GM19328 (cell line): ENCODE results near the gene ZNF524.

Source experiments
- ATAC-seq: cut with Tn5 transposase; IDR thresholded peaks from one replicate; pipeline ENCODE4 v1.9.1; 2021; ENCODE audit warnings: mild to moderate bottlenecking, moderate library complexity; ENCODE audit not compliant: unreplicated experiment

Gene ZNF524

DNA sequence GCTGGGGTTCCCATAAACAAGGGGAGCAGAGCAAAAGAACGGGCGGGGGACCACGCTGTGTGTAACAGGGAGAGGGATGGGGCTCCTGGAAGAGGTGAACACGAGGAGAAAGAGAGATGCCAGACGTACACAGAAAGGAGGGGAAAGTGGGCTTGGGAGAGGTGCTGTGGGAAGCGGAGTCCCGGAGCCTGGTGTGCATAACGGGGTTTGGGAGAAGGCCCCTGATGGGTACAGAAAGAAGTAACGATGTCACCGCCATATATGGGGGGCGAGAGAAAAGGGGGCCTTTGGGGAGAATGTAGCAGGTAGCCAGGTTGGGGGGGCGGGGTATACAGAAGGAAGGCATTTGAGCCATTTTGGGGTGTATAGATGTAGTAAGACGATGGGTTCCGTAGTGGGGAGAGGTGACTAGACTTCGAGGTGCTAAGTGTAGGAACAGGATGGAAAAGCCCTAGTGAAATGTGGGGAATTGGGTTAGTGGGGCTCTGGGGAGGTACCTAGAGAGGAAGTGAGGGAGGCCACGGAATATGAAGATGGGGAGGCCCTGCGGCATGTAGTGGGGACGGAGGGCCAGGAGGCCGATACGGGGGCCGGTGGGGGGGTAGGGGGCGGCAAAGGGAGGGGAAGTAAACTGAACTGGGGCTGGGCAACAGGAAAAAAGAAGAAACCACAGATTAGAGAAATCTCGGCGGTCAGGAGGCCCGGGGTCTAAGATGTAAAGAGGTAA is 41.5 kb downstream of the ZNF524 start:
- ATAC-seq: no peak

GRCh38 chr19:55642153-55643002 is 42.3 kb downstream of the ZNF524 start:
- no peak for ATAC-seq

DNA sequence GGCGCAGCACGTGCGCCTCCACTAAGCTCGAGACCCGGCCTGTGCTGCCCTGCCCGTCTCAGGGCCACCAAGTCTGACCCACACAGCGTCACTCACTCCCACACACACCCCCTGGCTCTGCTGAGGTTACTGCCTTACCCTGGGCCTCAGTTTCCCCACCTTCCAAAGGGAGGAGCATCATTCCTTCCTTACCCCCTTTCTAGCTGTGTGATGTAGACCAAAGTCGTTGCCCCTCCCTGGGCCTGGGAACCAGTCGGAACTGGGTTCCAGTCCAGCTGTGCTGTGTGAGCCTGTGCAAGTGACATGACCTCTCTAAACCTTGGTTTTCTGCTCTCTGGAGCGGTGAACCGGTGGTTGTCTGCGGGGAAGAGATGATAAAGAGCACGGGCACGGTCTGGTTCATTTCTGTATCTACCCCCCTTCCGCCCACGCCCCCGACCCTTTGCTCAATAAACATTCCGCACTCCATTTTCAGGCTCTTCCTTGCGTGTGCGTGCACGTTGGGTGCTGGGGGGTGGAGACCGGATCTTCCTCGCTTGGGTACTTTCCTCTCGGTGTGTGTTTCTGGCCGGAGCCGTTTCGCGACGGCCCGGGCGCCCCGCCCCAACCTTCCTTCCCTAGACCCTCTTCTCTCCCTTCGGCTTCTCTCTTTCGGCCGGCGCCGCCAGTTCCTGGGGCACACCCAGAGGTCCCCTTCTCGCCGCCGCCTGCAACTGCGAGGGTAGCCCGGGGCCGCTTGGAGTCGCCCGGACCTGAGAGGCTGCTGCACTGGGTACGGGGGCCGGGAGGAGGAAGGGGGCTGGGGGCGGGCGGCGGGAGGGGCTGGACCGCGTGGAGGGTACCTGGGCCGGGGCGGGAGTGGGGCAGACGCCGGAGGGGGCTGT is 43.2 kb downstream of the ZNF524 start, which contains the start of gene ZNF581:
TSS of gene ZNF581 (plus strand) at position 647 of the 884 bp plus-strand sequence. CDS start 923 bp downstream, outside the sequence.
- no peak for ATAC-seq

- no peak for ATAC-seq
Measured at GRCh38 chr19:55643887-55644176, 43.7 kb downstream of the ZNF524 start.

GRCh38 chr19:55644191-55644833 is 44.2 kb downstream of the ZNF524 start:
- no peak for ATAC-seq

DNA sequence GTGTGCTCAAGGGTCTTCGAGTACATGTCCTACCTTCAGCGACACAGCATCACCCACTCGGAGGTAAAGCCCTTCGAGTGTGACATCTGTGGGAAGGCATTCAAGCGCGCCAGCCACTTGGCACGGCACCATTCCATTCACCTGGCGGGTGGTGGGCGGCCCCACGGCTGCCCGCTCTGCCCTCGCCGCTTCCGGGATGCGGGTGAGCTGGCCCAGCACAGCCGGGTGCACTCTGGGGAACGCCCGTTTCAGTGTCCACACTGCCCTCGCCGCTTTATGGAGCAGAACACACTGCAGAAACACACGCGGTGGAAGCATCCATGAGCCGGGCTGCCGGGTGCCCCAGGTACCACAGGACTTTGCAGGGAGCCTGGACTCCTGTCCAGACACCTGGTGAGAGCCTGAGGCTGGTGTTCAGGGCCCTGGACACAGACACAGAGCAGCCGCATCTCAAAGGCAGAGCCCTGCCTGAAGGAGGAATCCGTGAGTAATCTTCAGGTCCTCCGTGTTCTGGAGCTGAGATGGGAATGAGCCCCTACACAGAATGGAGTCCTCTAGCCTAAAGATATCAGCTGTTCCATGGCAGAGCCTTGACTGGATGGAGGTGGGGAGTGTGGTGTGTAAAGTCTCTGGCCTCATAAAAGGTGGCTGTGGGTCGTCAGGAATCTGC is 44.9 kb downstream of the ZNF524 start:
- ATAC-seq: no peak

DNA sequence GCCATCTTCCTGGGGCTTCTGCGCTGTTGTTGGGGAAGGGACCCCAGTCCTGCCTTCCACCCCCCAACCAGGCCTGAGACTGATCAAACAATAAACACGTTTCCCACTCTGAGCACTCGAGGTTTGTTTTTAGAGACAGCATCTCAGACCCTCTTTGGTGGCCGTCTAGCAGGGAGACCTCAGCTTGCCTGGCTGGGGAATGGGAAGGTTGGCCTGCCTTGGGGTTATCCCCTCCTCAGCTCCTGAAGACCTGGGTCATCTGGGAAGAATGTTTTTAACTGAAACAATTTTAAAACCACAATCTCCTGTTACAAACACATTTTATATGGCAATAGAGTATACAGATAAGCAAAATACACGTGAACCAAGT is 45.4 kb downstream of the ZNF524 start:
- no peak for ATAC-seq

- ATAC-seq: no peak
Measured at GRCh38 chr19:55646889-55647731, 47.0 kb downstream of the ZNF524 start.

DNA sequence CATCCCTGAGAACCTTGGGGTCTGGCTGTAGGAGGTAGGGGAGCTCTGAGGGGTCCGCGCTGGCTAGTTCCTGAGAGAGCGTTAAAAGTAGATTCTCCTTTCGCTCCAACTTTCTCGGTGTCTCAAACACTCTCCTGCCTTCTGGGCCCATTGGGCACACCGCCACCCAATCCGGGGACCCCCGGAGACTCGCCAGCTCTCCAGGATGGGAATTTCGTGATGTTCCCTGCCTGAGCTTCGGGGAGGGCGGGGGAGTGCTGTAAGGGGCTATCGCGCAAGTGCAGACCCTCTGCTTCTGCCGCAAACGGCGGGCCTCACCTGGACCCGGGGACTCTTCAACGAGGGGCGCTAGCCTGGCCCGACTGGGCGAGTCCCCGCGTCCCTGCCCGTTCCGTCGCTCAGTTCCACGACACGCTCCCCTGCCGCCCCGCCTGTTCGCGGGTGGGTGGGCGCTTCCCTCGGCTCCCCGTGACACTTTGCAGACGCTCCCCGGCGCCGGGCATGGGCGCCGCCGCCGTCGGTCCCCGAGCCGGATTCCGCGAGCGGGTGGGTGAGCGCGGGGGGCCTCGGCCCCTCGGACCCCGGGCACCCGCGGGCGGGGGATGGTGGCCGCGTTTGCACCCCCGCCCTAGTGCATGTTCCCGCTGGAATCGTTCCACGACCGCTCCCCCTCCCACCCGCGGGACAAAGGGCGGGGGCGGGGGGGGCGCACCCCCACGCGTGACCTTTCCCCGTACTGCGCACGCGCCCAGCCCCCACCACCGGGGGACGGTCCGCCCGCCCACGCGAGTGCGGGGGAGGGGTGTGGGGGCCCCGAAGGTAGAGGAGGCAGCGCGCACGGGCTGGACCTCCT is 47.9 kb downstream of the ZNF524 start, which contains the start of gene CCDC106:
TSS of gene CCDC106 (plus strand) at position 481 of the 853 bp plus-strand sequence. CDS start 835 bp downstream, outside the sequence.
- ATAC-seq: no peak

- no peak for ATAC-seq
Measured at GRCh38 chr19:55648585-55649267, 48.6 kb downstream of the ZNF524 start.

DNA sequence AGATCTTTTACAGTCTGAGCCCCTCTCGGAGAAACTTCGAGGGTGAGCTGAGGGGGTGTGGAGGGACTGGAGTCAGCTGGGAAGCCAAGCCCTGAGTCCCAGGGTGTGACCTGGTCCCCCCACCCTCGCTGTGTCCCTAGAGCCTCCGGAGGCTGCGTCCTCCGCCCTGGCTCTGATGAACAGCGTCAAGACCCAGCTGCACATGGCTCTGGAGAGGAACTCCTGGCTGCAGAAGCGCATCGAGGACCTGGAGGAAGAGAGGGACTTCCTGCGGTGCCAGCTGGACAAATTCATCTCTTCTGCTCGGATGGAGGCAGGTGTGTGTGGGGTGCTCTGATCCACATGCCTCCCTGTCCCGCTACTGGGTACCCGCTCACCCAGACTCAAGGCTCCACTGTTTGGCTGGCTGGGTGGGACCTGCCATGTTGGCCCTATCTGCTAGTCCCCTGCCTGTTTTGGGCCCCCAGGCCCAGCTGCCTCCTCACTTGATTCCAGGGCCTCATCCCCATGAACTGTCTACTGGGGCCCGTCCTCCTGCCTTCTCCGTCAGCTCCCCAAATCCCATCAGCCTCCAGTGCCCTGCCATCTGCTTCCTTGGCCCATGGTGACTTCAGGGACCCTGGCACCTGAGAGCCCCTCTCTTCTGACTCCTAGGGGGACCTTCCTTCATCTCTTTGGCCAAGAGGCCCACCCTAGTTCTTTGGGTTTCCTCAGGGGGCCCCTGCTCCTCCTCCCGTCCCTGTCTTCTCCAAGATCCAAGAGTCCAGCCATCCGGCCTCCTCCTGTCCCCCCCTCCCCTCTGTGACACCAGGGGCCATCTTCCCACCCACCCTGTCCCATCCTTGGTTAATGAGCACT is 49.4 kb downstream of the ZNF524 start:
- no peak for ATAC-seq

DNA sequence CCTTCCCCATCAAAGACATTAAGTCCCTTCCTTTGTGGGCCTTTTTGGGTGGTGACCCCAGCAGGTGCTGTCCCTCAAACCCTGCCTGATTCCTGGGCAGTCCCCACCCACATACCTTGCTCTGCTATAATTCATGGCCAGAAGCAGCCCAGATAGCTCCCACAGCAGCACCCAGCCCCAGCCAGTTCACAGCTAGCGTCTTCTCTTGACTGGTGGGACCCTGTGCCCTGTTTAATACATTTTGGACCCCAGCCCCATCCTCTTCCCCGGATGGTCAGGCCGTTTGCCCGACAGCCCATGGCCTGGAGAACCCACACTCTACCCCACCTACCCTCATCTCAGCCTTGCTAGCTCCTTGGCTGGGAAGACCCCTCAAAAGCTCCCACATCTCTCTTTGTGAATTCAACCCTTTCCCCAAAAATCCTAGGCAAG is 50.1 kb downstream of the ZNF524 start:
- ATAC-seq: no peak

GRCh38 chr19:55650602-55651230 is 50.6 kb downstream of the ZNF524 start:
- no peak for ATAC-seq

DNA sequence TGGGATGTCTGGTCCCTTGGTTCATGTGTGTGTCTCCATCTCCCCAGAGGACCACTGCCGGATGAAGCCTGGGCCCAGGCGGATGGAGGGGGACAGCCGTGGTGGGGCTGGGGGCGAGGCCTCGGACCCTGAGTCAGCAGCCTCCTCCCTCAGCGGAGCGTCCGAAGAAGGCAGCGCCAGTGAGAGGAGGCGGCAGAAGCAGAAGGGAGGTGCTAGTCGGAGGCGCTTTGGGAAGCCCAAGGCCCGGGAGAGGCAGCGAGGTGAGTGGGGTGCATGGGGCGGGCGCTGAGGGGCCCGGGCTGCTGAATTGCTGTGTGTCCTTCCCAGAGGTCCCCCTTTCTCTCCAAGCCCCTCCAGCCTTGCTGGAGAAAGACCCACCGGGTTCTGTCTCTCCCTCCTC is 51.1 kb downstream of the ZNF524 start:
- ATAC-seq: no peak

GRCh38 chr19:55652311-55653128 is 52.4 kb downstream of the ZNF524 start:
- ATAC-seq: no peak
